Hematopoietic multipotent progenitor cell treated with erythropoietin and hydrocortisone succinate and interleukin-3 and kit ligand, for 4 days (in vitro differentiated cells): ENCODE results near the gene OGDH.
"Not testable (repeated sequence)": the region's sequence is repeated elsewhere in the genome, so short reads cannot be mapped to it uniquely, and the experiment has no call there.

Experiments used
- DNase-seq: peaks from one replicate; pipeline ENCODE4 v3.0.0-alpha.2; 2015

The OGDH gene

DNA sequence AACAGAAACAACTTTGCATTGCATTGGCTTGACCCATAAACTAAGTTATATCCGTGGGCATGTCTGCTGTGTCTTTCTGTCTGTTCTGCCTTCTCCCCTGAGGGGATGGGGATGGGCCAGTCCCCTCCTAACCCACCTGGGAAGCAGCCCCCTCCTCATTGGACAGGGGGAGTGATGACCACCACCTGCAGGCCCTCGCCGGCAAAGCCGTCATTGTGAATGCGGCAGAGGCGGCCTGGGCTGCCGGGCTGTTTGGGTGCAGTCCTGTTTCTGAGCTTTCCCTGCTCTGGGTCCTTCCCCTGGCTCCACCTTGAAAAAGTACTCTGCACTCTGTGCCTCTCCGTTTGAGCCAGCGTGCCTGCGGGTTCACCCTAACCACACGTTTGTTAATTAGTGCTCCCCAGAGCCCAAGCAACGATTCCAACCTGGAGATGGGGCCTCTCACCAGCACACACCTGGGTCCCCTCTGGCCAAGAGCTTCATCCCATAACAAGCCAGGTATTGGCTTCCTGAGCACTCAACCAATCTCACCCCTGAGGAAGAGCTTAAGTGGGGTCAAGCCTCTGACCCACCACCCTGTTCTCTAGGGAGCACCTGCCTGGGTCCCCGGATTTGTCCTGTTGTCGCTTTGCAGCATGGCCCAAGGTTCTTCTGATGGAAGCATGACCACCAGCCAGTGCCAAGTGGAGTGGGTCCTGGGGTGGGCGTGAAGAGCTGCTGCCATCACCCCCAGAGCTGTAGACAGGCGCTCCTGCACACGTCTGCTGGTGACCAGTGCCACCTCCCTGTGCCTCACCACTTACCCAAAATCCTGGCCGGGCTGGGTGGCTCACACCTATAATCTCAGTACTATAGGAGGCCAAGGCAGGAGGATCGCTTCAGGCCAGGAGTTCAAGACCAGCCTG lies 102.8 kb downstream of the OGDH start:
- DNase-seq: no peak

DNA sequence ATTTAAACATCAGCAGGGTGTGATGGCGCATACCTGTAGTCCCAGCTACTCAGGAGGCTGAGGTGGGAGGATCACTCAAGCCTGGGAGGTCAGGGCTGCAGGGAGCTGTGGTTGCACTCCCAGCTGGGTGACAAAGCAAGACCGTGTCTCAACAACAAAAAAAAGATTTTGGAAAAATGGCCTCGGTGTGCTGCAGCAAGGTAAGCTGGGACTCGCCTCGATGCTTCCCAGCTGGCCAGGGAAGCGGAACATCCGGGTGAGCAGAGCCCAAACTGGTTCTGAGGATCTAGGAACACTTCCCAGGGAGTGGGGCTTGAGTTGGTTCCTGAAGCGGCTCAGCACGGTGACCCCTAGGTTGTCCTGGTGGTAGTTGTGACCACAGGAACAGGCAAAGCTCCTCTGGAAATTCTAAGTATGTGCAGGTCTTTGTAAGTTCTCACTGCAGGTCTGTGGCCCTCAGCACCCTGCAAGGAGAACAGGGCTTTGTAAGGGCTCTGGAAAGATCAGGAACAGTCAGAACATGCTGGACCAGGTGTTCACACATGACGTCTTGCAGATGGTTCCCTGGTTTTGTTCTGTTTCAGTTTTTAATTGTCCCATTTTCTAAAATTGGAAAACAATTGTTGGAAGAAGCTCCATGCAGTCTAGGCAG lies 103.6 kb downstream of the OGDH start:
- DNase-seq: no peak

DNA sequence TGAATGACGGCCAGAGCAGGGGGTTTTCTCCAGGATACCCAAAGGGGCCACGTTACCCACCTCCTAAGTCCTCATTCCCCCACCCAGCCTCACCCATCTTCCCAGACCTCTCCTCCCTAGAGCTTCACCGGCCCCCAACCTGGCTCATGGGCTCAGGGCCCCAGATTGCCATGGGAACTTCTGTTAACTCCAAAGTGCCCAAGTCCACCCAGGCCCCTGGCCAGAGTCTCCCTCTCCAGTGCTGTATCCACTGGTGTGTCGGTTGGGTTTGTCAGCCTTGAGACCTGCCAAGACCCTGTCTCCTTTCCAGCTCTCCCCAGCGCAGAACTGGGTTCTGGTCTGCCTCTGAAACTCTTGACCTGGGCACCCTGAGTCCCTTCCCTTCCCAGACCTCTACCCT lies 105.1 kb downstream of the OGDH start:
- no peak for DNase-seq

DNA sequence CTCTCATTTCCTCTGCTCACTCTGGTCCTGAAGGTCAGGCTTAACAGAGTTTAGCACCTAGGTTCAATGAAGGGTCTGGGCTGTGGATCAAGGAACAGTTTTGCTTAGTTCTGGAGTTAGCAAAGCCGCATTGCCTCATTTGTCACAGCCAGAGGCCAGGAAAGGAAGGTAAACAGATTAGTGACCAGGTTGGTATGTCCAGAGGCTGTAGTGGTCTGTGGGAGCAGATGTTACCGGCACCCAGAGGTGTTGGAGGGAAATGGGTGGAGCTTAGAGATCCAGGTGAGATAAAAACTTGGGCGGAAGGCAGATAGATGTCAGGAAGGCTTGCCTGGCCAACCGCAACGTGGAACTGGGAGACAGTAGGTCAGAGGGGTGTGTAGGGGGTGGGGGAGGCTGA lies 105.6 kb downstream of the OGDH start:
- no peak for DNase-seq

DNA sequence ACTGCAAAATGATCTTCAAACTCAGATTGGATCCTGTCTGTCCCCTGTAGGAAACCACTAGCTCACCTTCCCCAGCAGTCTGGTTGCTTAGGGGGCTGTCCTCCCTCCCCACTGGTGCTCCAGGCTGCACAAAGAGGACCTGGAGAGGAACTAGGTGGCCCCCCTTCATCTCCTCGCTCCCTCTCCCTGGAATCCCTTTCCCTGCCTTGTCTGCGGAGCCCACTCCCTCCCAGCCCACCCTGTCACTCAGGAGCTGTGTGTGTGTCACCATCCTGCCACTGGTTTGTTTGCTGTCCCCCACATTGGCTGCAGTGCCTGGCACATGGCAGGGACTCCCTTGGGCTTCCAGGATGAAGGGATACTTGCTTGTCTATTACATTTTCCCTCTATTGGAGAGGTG lies 106.7 kb downstream of the OGDH start:
- no peak for DNase-seq

DNA sequence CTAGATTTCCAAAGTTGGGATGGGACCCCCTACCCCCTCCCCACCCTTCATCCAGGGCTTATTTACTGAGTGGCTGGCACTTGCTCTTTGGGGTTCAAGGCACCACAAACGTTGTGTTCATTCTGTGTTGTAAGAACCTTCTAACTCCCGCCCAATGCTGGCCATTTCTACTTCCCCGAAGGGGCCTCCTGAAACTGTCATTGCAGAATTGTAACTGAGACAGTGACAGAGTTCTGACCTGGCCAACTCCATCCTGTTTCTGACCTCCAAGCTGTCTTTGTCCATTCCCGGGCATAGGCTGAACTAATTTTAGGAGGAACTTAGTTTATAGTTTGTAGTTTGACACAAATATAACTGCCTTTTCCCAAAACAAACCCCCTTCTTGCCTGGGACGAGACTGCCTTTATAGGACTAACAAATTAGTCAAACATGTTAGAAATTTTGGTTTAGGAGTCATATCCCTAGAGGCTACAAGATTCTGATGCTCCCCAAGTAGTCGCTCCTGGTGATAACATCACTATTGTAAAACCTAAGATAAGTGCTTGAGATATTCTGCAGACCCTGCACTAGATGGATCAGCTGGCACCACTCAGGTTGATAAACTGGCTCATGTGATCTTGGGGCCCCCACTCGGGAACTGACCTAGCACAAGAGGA lies 107.4 kb downstream of the OGDH start:
- DNase-seq: no peak

DNA sequence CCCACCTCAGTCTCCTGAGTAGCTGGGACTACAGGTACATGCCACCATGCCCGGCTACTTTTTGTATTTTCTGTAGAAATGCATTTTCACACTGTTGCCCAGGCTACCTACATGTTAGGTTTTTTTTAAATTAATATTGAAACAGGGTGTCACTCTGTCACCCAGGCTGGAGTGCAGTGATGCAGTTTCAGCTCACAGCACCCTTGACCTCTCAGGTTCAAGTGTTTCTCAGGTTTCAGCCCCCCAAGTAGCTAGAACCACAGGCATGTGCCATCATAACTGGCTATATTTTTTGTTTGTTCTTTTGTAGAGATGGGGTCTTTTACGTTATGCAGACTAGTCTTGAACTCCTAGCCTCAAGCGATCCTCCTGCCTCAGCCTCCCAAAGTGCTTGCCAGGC lies 109.8 kb downstream of the OGDH start:
- no peak for DNase-seq

DNA sequence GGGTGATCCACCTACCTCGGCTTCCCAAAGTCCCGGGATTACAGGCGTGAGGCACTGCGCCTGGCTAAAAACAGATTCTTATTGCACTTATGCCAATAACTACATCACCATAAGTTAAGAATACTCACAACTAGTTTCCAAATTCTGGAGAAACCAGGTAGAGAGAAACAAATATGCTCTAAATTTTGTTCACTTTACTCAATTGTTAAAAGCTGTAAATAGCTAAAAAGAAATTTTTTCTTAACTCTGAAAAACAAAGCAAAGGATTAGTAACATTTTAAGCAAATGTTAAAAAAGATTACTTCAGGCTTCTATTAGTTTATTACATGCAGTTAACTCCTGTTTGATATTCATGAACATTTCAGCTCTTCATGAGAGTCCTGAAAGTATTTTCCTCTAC lies 113.9 kb downstream of the OGDH start:
- DNase-seq: no peak

DNA sequence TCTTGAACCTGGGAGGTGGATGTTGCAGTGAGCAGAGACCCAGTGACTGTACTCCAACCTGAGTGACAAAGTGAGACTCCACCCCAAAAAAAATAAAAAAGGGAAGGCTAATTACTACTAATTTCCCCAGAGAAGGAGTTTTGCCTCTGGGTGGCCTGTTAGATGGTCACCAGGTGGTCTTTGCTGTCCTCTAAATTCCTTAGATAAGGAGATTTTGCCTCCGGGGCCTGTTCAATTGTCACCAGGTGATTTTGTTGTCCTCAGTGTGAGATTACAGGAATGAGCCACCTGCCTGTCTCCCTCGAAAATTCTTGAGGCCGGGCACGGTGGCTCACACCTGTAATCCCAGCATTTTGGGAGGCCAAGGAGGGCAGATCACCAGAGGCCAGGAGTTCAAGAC lies 117.8 kb downstream of the OGDH start:
- no peak for DNase-seq

DNA sequence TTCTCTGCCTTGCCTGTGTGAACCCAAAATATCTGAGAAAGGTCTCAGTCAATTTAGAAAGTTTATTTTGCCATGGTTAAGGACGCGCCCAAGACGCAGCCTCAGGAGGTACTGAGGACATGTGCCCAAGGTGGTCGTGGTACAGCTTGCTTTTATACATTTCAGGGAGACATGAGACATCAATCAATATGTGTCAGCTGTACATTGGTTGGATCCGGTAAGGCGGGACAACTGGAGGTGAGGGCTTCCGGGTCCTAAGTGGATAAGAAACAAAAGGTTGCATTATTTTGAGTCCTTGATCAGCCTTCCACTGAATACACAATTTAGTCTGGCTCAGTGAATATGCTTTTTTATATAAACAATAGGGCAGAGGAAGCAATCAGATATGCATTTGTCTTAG lies 119.8 kb downstream of the OGDH start:
- DNase-seq: not testable (repeated sequence)

DNA sequence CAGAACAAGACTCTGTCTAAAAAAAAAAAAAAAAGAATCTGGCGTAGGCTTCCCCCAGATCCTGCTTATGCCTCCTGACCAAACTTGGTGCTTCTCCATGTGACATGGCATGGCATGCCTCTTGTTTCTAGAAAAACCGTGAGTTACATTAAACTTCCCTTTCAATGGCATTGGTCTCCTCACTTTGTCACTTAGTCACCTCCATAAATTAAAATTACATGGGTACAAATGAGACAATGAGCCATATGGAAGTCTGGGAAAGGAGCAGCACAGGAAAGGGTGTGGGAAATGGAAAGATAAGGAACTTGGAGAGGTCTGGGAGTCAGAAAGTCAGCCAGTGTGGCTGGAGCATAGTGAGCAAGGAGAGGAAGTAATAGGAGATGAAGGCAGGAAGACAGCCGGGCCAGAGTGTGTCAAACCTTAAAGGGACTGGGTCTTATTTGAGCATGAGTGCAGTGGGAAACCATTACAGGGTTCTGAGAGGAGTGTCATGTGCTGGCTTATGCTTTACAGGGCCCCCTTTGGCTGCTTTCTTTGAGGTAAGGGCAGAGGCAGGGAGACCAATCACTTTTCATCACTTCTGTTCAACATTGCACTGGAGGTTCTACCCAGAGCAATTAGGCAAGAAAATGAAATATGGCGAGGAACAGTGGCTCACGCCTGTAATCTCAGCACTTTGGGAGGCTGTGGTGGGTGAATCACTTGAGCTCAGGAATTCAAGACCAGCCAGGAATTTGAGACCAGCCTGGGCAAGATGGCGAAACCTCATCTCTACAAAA lies 120.9 kb downstream of the OGDH start:
- no peak for DNase-seq

DNA sequence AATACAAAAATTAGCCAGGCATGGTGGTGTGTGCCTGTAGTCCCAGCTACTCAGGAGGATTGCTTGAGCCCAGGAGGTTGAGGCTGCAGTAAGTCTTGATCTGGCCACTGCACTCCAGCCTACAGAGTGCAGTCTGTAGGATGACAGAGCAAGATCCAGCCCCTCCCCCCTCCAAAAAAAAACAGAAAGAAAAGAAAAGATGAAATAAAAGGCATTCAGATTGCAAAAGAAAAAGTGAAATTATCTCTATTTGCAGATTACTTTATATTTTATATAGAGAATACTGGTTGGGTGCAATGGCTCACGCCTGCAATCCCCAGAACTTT lies 121.5 kb downstream of the OGDH start:
- DNase-seq: no peak

DNA sequence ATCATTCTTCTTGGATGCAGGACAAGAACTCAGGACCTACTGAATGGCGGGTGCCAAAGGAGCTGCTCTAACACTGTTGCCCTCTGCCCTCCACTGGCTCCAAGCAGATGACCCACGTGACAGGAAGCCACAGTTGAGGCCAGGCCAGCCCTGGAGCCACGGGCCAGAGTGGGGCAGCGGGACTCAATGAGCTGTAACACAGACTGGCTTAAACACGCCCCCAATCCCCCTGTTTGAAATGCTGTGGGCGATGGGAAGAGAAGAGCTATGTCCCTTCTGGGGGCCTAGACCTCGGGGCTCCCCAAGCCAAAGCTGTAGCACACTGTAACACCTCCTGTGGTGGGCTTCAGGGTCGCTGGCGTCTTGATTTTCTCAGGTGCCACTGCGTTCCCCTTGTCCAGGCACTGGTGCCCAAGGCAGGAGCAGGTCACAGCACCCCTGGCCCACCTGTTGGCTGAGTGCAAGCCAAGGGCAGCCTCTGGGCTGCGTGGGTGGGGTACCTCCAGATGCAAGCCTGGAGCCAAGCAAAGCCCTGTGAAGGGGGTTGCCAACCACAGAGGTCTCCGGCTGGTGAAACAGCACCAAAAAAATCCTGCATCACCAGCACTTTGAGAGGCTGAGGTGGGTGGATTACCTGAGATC lies 123.6 kb downstream of the OGDH start:
- DNase-seq: no peak

DNA sequence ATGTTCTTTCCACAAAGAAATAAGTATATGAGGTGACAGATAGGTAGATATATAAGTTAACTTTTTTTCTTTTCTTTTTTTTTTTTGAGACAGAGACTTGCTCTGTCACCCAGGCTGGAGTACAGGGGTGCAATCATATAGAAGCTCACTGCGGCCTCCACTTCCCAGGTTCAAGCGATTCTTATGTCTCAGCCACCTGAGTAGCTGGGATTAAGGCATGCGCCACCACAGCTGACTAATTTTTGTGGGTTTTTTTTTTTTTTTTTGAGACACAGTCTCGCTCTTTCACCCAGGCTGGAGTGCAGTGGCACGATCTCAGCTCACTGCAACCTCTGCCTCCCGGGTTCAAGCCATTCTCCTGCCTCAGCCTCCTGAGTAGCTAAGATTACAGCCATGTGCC lies 126.5 kb downstream of the OGDH start:
- not testable (repeated sequence) for DNase-seq

DNA sequence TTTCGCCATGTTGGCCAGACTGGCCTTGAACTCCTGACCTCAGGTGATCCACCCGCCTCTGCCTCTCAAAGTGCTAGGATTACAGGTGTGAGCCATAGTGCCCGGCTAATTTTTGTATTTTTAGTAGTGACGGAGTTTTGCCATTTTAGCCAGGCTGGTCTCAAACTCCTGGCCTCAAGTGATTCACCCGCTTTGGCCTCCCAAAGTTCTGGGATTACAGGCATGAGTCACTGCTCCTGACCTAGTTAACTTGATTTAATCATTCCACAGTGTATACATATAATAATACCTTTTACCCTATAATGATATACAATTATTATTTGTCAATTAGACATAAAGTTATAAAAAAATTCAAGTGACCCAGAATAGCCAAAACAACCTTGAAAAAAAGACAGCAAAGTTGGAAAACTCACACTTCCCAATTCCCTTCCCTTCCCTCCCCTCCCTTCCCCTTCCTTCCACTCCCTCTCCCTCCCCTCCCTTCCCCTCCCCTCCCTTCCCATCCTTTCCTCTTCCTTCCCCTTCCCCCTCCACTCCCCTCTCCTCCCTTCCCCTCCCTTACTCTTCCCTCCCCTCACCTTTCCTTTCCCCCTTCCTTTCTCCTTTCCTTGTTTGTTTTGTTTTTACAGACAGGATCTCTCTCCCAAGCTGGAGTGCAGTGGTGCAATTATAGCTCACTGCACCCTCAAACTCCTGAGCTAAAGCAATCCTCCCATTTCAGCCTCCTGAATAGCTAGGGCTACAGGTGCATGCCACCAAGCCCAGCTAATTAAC lies 127.5 kb downstream of the OGDH start:
- no peak for DNase-seq

DNA sequence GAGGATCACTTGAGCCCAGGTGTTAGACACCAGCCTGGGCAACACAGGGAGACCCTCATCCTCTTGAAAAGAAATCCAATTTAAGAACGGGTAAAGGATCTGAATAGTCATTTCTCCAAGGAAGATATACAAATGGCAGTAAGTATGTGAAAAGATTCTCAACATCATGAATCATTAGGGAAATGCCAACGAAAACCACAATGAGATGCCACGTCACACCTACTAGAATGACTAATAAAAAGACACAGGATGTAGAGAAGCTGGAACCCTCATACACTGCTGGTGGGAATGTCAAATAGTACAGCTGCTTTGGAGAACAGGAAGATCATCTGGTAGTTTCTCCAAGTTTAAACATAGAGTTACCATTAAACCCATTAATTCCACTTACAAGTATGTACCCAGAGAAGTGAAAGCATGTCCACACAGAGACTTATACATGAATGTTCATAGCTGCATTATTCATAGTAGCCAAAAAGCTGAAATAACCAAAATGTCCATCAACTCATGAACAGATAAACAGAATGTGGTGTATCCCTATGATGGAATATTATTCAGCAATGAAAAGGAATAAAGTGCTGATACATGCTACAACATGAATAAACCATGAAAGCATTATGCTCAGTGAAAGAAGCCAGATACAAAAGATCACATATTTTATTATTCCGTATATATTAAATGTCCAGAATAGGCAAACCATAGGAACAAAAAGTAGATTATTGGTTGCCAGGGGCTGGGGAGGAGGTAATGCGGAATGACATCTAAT lies 129.2 kb downstream of the OGDH start:
- no peak for DNase-seq

DNA sequence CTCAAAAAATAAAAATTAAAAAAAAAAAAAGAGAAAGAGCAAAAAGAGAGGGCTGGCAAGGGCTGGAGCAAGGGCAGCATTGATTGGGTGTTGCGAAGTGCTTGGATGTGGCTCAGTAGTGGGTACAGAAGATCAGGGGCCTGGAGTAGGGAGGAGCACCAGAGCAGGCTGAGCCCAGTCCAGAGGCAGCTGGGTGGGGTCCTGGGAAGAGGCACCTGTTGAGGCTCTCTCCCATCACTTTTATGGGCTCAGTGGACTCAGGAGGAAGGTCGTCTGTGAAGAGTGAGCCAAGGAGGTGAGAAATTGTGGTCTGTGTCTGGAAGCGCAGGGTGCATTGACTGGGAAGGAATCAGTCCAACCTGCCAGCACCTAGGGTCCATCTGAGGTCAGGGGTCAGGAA lies 130.5 kb downstream of the OGDH start:
- no peak for DNase-seq

DNA sequence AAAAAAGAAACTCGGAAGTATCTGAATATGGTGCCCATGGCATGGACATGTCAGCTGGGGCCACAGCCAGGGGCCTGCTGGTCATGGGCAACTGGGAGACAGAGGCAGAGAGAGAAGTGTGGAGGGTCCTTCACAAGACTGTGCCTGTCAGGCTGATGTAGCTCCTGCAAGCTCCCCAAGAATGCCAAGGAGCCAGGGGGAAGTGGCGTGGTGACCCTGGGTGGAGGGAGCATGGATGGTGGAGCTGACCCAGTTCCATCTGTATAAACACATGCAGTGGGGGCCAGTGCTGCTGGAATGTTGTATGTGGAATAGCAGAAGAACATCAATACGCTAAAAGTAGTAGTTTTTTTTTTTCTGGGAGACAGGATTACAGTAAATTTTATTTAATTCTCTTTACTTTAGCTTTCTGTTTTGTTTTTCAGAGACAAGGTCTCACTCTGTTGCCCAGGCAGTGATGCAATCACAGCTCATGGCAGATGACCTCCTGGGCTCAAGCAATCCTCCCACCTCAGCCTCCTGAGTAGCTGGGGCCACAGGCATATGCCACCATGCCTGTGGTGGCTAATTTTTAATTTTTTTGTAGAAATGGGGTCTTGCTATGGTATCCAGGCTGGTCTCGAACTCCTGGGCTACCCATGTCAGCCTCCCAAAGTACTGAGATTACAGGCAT lies 131.8 kb downstream of the OGDH start:
- no peak for DNase-seq

DNA sequence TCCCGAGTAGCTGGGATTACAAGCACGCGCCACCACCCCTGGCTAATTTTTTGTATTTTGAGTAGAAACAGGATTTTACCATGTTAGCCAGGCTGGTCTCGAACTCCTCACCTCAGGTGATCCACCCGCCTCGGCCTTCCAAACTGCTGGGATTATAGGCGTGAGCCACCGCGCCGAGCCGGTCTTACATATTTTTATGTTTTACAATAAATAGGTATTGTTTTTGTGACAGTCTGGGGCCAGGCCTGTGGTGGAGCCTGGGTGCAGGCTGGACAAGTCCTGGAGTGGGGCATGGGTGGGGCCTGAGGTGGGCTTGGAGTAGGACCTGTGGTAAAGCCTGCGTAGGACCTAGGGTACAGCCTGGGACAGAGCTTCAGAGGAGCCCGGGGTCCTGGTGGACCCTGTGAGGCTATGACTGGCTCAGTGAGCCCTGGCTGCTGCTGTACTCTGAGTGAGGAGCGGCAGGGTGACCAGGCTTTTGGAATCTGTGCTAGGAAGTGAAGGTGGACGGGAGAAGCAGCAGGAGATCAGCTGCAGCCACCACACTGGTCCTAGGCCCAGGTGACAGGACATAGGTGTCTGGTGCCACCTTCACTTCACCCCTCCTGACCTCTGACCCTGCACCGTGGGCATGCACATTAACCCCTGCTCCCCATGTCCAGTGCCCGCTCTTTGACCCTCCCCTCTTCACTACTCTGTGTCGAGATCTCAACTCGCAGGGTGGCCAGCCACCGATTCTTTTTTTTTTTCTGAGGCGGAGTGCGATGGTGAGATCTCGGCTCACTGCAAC lies 132.6 kb downstream of the OGDH start:
- DNase-seq: no peak

DNA sequence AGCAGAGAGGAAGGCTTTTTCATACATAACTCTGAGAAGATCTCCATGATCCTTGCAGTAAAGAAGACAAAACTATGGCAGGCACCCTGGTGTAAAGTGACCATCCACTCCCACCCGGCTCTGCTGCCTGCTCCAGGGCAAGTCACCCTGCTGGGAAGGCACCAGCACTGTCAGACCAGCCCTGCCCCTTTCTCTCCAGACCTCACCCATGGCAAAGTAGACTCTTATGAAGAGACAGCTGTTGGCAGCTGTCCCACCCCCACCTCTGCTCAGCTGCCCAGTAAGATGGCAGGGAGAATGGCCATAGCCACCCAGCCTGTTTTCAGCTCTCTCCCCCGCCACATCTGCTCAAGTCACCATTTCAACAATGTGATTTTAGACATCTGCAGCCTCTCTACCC lies 133.6 kb downstream of the OGDH start:
- no peak for DNase-seq
